Measurements from ENCODE around the gene CCDC154.
"Not testable (repeated sequence)": the region's sequence is repeated elsewhere in the genome, so short reads cannot be mapped to it uniquely, and the experiment has no call there.

DNA sequence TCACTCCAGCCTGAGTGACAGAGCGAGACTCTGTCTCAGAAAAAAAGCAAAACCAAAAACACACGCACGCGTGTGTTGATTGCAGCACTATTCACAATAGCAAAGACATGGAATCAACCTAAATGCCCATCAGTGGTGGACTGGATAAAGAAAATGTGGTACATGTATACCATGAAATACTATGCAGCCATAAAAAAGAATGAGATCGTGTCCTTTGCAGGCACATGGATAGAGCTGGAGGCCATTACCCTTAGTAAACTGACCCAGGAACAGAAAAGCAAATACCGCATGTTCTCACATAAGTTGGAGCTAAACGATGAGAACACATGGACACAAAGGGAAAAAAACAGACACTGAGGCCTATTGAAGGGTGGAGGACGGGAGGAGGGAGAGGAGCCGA, 34.6 kb upstream of the CCDC154 start:
- not testable (repeated sequence) for TF ChIP-seq EZH2 (IDR thresholded peaks at IDR 0.05; ENCODE audit: insufficient read depth, low read length)
- TF ChIP-seq, protein P1, sequence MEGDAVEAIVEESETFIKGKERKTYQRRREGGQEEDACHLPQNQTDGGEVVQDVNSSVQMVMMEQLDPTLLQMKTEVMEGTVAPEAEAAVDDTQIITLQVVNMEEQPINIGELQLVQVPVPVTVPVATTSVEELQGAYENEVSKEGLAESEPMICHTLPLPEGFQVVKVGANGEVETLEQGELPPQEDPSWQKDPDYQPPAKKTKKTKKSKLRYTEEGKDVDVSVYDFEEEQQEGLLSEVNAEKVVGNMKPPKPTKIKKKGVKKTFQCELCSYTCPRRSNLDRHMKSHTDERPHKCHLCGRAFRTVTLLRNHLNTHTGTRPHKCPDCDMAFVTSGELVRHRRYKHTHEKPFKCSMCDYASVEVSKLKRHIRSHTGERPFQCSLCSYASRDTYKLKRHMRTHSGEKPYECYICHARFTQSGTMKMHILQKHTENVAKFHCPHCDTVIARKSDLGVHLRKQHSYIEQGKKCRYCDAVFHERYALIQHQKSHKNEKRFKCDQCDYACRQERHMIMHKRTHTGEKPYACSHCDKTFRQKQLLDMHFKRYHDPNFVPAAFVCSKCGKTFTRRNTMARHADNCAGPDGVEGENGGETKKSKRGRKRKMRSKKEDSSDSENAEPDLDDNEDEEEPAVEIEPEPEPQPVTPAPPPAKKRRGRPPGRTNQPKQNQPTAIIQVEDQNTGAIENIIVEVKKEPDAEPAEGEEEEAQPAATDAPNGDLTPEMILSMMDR (IDR thresholded peaks at IDR 0.05; ENCODE audit: insufficient read depth, low read depth, low read length) = not testable (repeated sequence)
